SU-DHL-6 (cell line): ENCODE data around the gene KITLG.

Experiments
- H2AFZ ChIP-seq: fragments of 200-600 bp; sonication (generic); 2 replicates; pipeline ENCODE4 v1.6.1; 2014; ENCODE audit warnings: low read depth, mild to moderate bottlenecking, moderate library complexity, mixed read lengths, antibody characterized with exemption, low read length; ENCODE audit not compliant: severe bottlenecking
- H3F3A ChIP-seq: fragments of 200-600 bp; shearing (Covaris generic); 2 replicates; pipeline ENCODE4 v1.6.0; 2016; ENCODE audit warnings: antibody characterized with exemption, mild to moderate bottlenecking; ENCODE audit not compliant: insufficient read depth
- H3K27ac ChIP-seq: fragments of 200-600 bp; sonication (generic); 2 replicates; pipeline ENCODE4 v1.5.1; 2016; ENCODE audit warnings: low read depth, mild to moderate bottlenecking, low read length, moderate library complexity, mixed read lengths
- H3K27me3 ChIP-seq: fragments of 200-600 bp; sonication (generic), shearing (Covaris generic); 2 replicates; pipeline ENCODE4 v1.6.0; 2014; ENCODE audit warnings: mild to moderate bottlenecking, low read length
- H3K36me3 ChIP-seq: fragments of 200-600 bp; sonication (generic); 2 replicates; pipeline ENCODE4 v1.6.1; 2014; ENCODE audit warnings: mild to moderate bottlenecking, low read length, mixed read lengths
- H3K4me2 ChIP-seq: fragments of 300-600, 200-600 bp; shearing (Covaris generic), sonication (generic); 2 replicates; pipeline ENCODE4 v1.6.0; 2014; ENCODE audit warnings: low read length, low read depth, mild to moderate bottlenecking; ENCODE audit not compliant: poor library complexity, severe bottlenecking
- H3K4me3 ChIP-seq: fragments of 200-600 bp; sonication (generic); 2 replicates; pipeline ENCODE4 v1.5.1; 2014; ENCODE audit warnings: antibody characterized with exemption, low read length, mild to moderate bottlenecking, mixed read lengths; ENCODE audit not compliant: insufficient read depth, poor library complexity, severe bottlenecking
- H3K79me2 ChIP-seq: fragments of 200-600 bp; sonication (generic); 2 replicates; pipeline ENCODE4 v1.6.1; 2014; ENCODE audit warnings: mild to moderate bottlenecking, low read length, moderate library complexity; ENCODE audit not compliant: insufficient read depth
- H3K9ac ChIP-seq: fragments of 200-600 bp; sonication (generic); 2 replicates; pipeline ENCODE4 v1.7.0; 2014; ENCODE audit warnings: mild to moderate bottlenecking, low read length
- H3K9me2 ChIP-seq: fragments of 200-600 bp; sonication (generic); replicated peaks from 2 replicates; pipeline ENCODE4 v1.6.1; 2014; ENCODE audit warnings: low read length; ENCODE audit not compliant: insufficient read depth
- H3K9me3 ChIP-seq: fragments of 200-600 bp; sonication (generic); 2 replicates; pipeline ENCODE4 v1.6.1; 2014; ENCODE audit warnings: low read length, mixed read lengths; ENCODE audit not compliant: insufficient read depth
- H4K20me1 ChIP-seq: fragments of 200-600 bp; sonication (generic); 2 replicates; pipeline ENCODE4 v1.6.1; 2014; ENCODE audit warnings: low read depth, mild to moderate bottlenecking, antibody characterized with exemption, low read length, moderate library complexity, mixed read lengths
- EZH2phosphoT487 ChIP-seq: fragments of 200-600 bp; sonication (generic), shearing (Covaris generic); conservative IDR thresholded peaks from 2 replicates; pipeline ENCODE4 v1.6.1; 2018; ENCODE audit warnings: mild to moderate bottlenecking, antibody characterized with exemption, low read length, moderate library complexity, mixed read lengths
- TF ChIP-seq, protein P1 (sequence below): fragments of 200-600 bp; sonication (generic); IDR thresholded peaks from one replicate; pipeline ENCODE4 v1.5.1; 2017; ENCODE audit warnings: antibody characterized with exemption, mild to moderate bottlenecking, low read length, moderate library complexity; ENCODE audit not compliant: insufficient read depth, poor library complexity, severe bottlenecking

The KITLG gene

GRCh38 chr12:88529531-88530488 lies 50.5 kb downstream of the KITLG start:
- Histone ChIP-seq H3K9me3 (no peaks in the 10 kb centered on the region), H3K27me3 (no peaks in the 10 kb centered on the region), H3K4me3 (no peak overlapping the region), H3K79me2 (no peaks in the 10 kb centered on the region), H4K20me1 (no peaks in the 10 kb centered on the region), H2AFZ (no peak overlapping the region), H3K9me2 (no peaks in the 10 kb centered on the region), H3K36me3 (no peaks in the 10 kb centered on the region), H3K9ac (no peak overlapping the region), H3K4me2 (no peak overlapping the region), H3K27ac (no peak overlapping the region), H3F3A (no peaks in the 10 kb centered on the region)
- TF ChIP-seq EZH2phosphoT487: no peak
- TF ChIP-seq, protein P1, sequence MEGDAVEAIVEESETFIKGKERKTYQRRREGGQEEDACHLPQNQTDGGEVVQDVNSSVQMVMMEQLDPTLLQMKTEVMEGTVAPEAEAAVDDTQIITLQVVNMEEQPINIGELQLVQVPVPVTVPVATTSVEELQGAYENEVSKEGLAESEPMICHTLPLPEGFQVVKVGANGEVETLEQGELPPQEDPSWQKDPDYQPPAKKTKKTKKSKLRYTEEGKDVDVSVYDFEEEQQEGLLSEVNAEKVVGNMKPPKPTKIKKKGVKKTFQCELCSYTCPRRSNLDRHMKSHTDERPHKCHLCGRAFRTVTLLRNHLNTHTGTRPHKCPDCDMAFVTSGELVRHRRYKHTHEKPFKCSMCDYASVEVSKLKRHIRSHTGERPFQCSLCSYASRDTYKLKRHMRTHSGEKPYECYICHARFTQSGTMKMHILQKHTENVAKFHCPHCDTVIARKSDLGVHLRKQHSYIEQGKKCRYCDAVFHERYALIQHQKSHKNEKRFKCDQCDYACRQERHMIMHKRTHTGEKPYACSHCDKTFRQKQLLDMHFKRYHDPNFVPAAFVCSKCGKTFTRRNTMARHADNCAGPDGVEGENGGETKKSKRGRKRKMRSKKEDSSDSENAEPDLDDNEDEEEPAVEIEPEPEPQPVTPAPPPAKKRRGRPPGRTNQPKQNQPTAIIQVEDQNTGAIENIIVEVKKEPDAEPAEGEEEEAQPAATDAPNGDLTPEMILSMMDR: no peak

DNA sequence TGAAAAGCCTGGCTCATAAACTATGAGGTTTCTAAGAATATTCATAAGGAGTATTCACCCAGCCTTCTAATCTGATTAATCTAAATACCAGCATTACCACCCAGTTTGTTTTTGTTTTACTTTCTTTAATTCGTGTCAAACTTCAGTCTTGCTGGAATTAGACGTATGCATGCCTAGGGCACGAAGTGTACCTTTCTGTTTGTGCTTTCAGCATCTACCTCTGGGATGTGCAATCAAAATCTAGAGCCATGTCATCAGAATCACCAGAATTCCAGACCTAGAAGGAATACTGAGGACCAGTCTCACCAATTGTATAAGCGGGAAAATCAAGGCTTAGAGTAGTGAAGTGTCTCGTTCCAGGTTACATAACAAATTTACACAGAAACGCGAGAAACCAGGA lies 57.3 kb downstream of the KITLG start:
- H3K27ac ChIP-seq: no peak overlapping the region
- no peak overlapping the region for H2AFZ ChIP-seq
- H3K36me3 ChIP-seq: no peaks in the 10 kb centered on the region
- H3K9me3 ChIP-seq: no peaks in the 10 kb centered on the region
- H3K27me3 ChIP-seq: no peaks in the 10 kb centered on the region
- H4K20me1 ChIP-seq: no peaks in the 10 kb centered on the region
- H3K4me3 ChIP-seq: no peak overlapping the region
- H3K79me2 ChIP-seq: no peaks in the 10 kb centered on the region
- no peak overlapping the region for H3K9ac ChIP-seq
- TF ChIP-seq EZH2phosphoT487: no peak
- TF ChIP-seq, protein P1: no peak
- H3K9me2 ChIP-seq: no peaks in the 10 kb centered on the region
- no peak overlapping the region for H3K4me2 ChIP-seq
- no peaks in the 10 kb centered on the region for H3F3A ChIP-seq

DNA sequence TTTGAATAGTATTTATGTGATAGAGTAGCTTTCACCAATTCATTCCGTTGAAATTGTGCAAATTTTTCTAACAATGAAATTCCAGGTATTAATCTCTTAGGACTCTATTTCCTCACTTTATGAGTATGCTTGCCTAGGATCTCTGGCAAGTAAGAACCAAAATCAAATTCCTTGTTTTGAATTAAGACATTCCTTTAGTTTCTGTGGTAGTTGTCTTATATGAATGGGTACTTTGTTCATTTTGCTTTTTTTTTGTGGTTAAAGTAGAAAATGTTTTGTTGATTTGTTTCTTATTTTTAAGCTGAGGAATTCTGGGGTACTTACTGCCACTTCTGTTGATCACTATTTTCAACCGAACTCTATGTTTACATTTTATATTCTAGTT lies 59.8 kb downstream of the KITLG start:
- H4K20me1 ChIP-seq: no peaks in the 10 kb centered on the region
- H3K9me3 ChIP-seq: no peaks in the 10 kb centered on the region
- H3K4me2 ChIP-seq: no peak overlapping the region
- H3K9me2 ChIP-seq: no peaks in the 10 kb centered on the region
- H3K27ac ChIP-seq: no peak overlapping the region
- no peak overlapping the region for H2AFZ ChIP-seq
- no peaks in the 10 kb centered on the region for H3K36me3 ChIP-seq
- H3K79me2 ChIP-seq: no peaks in the 10 kb centered on the region
- TF ChIP-seq, protein P1: no peak
- TF ChIP-seq EZH2phosphoT487: no peak
- H3F3A ChIP-seq: no peaks in the 10 kb centered on the region
- no peaks in the 10 kb centered on the region for H3K27me3 ChIP-seq
- no peak overlapping the region for H3K4me3 ChIP-seq
- no peak overlapping the region for H3K9ac ChIP-seq
